ENCODE data around the gene MRPL20. TPM values are rescaled to one million over a fixed set of nuclear protein-coding genes. Genes with fewer than 3 reads are reported as not detected.

The MRPL20 gene
- total RNA-seq, 2 experiments from 2014 or later = 111 to 117 TPM

DNA sequence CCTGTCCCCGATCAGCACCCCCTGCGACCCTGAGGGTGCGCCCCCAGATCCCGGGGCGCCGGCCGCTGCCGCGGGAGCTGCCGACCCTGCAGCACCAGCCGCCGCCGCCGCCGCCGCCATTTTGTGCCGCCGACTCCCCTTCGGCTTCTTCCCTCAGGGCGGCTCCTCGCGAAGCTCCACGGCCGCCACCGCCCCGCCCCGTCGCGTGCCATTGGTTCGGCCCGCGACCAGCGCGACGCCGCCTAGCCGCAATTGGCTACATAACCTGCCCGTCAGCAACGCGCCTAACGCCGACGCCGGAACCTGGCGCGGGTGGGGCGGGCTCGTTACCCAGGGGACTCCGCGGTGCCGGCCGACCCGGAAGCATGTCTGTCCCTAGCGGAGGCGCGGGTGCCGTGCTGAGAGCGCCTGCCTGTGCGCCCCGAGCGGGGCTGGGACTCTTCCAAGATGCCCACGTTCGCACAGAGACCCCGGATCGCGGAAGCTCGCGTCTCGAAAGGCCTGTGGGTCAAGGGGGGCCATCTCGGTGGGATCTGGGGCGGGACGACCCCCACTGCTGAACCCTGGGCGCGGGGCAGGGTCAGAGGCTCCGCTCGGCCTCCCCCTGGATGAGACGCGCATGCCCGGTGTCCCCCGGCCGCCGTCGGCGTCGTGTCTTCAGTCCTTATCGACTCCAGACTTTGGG is 7.8 kb downstream of the MRPL20 start, which contains the start of gene CCNL2:
Gene CCNL2 (minus strand): TSS at position 149 of the 685 bp plus-strand sequence. CDS start 29 bp downstream, at position 120.
- DNase-seq (peak; percentile 99), ATAC-seq (peak; percentile 96)
- Mint-ChIP-seq H3K27ac (peak within 1 kb of the TSS; percentile 90), H3K4me1 (ENCODE audit: low read depth) (peaks cover 51% of the 10 kb centered on the region), H3K27me3 (ENCODE audit: low read depth) (no peaks in the 10 kb centered on the region), H3K36me3 (ENCODE audit: low read depth) (peaks cover 63% of the 10 kb centered on the region), H3K4me3 (peak within 1 kb of the TSS; percentile 92), H3K9me3 (ENCODE audit: insufficient read depth) (no peaks in the 10 kb centered on the region)
- CTCF ChIA-PET = interaction anchor here (0.7 to 2.9 kb wide), 10 partner anchors 8 to 212 kb away, joined by 3 to 13 read pairs (median 4); partner anchors contain the start of gene AURKAIP1
- POLR2A ChIA-PET = interaction anchor here (0.6 to 3.6 kb wide), 6 partner anchors 8 to 215 kb away, joined by 3 to 41 read pairs (median 8); partner anchors contain the start of genes AURKAIP1 and MRPL20

DNA sequence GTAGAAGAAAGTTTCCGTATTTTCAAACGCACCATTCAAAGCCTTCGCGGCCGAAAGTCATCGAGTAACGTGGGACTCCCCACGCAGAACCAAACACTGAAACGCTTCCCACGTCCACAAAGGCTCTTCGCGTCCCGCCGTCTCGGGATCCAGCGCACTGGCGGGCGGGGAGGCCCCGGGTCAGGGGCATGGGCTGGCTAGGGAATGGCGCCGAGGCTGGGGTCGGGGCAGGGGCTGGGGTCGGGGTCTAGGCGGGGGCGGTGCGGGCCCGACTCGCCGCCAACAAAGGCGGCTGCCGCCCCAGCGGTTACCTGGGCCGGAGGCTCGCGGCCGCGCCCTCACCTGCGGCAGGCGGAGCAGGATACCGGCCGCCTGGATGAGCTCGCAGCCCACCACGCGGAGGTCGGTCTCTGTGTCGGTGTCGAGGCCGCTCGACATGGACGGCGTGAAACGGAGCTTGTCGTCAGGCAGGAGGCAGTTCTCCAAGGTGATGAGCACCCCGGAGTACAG is 8.4 kb downstream of the MRPL20 start:
- CTCF ChIA-PET = interaction anchor here (0.7 to 2.9 kb wide), 9 partner anchors 8 to 211 kb away, joined by 3 to 13 read pairs (median 4); partner anchors contain the start of gene AURKAIP1
- peak; percentile 13 for ATAC-seq
- DNase-seq = no peak
- Mint-ChIP-seq H3K27me3 (ENCODE audit: low read depth) (no peaks in the 10 kb centered on the region), H3K27ac (peak overlapping the region; percentile 86), H3K9me3 (ENCODE audit: insufficient read depth) (no peaks in the 10 kb centered on the region), H3K36me3 (ENCODE audit: low read depth) (peaks cover 67% of the 10 kb centered on the region), H3K4me1 (ENCODE audit: low read depth) (peaks cover 49% of the 10 kb centered on the region), H3K4me3 (peak overlapping the region; percentile 92)
- POLR2A ChIA-PET = interaction anchor here (1.0 to 3.6 kb wide), 4 partner anchors 8 to 42 kb away, joined by 5 to 41 read pairs (median 14); partner anchors contain the start of genes AURKAIP1 and MRPL20

DNA sequence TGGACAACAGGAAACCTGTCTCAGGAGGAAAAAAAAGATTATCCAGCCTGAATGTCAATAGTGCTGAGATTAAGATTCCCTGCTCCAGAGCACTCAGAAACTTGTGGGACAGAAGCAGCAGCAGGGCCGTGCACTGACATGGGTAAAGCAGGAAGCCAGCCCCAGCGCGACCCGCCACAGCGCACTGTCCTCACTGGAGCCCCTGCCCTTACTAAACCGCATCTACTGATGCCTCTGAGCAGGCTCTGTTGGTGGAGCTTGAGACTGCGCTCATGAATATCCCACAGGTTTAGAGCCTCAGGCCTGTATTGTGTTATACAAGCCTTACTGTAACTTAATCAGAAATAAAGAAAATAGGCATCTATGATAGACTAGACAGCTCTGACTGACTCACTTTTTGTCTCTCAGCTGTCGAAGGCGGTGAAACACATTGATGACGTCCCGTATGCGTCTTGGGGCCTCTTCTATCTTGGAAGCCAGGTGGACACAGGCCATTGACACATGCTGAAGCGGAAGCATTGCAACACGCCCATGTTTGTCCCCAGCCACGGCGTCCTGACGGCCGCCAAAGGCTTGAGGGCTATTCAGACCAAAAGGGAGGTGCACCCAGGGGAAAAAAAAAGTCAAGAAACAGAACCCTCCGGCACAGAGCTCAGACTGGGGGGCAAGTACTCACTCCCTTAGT is 9.1 kb downstream of the MRPL20 start:
- ChIA-PET POLR2A (interaction anchor here (3.6 kb wide), 1 partner anchor 22 kb away, joined by 41 read pairs; the partner anchor contains the start of gene AURKAIP1), CTCF (interaction anchor here (0.9 to 1.5 kb wide), 3 partner anchors 23 to 26 kb away, joined by 3 to 7 read pairs (median 7); partner anchors contain the start of gene AURKAIP1)
- H3K27me3 Mint-ChIP-seq (ENCODE audit: low read depth) = no peaks in the 10 kb centered on the region
- peak overlapping the region; percentile 92 for H3K4me3 Mint-ChIP-seq
- peaks cover 69% of the 10 kb centered on the region for H3K36me3 Mint-ChIP-seq (ENCODE audit: low read depth)
- peak overlapping the region; percentile 86 for H3K27ac Mint-ChIP-seq
- no peaks in the 10 kb centered on the region for H3K9me3 Mint-ChIP-seq (ENCODE audit: insufficient read depth)
- DNase-seq (no peak), ATAC-seq (no peak)
- H3K4me1 Mint-ChIP-seq (ENCODE audit: low read depth) = peaks cover 48% of the 10 kb centered on the region

DNA sequence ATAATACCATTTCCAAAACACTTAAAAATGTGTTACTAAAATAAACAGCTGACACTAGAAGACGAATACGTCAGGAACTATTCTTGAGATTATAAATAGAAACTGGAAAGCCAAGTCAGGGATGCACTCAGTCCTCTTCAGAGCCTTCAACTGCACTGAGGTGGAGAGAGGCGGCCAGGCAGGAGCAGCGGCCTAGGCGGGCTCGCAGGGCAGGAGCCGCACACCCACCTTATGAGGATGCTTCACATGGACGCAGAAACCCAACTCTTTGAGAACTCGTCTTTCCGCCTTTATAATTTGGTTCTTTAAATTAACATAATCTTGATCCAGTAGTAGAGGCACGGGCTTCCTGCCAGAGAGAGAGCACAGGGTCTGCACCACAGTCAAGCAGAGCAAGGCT is 11.9 kb downstream of the MRPL20 start:
- Mint-ChIP-seq H3K27ac (peak overlapping the region; percentile 58), H3K36me3 (ENCODE audit: low read depth) (peaks cover 73% of the 10 kb centered on the region), H3K9me3 (ENCODE audit: insufficient read depth) (no peaks in the 10 kb centered on the region), H3K4me1 (ENCODE audit: low read depth) (peaks cover 25% of the 10 kb centered on the region), H3K27me3 (ENCODE audit: low read depth) (no peaks in the 10 kb centered on the region), H3K4me3 (no peak overlapping the region)
- ChIA-PET CTCF (interaction anchor here (1.7 kb wide), 1 partner anchor 20 kb away, joined by 7 read pairs; the partner anchor contains the start of gene AURKAIP1), POLR2A (interaction anchor here (0.8 kb wide), 1 partner anchor 13 kb away, joined by 3 read pairs; no protein-coding TSS in a partner anchor)
- no peak for ATAC-seq
- DNase-seq = no peak

DNA sequence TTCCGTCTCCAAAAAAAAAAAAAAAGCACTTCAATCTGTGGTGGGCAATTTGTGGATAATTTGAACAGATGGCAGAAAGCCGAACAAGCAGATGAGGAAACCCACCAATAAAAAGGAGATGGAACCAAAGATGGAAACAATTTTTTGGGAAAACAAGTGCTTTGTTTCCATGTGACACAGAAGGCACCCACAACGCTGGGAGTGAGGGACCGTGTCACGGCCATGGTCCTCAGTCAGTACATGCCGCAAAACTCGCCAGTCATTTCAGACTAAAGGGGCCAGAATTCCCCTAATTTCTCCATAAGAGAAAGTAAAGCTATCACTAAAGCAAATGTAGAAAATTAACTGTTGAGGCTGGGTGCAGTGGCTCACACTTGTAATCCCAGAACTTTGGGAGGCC is 13.0 kb downstream of the MRPL20 start:
- Mint-ChIP-seq H3K4me1 (ENCODE audit: low read depth) (peaks cover 23% of the 10 kb centered on the region), H3K27me3 (ENCODE audit: low read depth) (no peaks in the 10 kb centered on the region), H3K27ac (no peak overlapping the region), H3K36me3 (ENCODE audit: low read depth) (peaks cover 76% of the 10 kb centered on the region), H3K4me3 (no peak overlapping the region), H3K9me3 (ENCODE audit: insufficient read depth) (no peaks in the 10 kb centered on the region)
- POLR2A ChIA-PET = no interaction called here
- CTCF ChIA-PET = interaction anchor here (1.7 kb wide), 1 partner anchor 19 kb away, joined by 7 read pairs; the partner anchor contains the start of gene AURKAIP1
- DNase-seq (no peak), ATAC-seq (no peak)

DNA sequence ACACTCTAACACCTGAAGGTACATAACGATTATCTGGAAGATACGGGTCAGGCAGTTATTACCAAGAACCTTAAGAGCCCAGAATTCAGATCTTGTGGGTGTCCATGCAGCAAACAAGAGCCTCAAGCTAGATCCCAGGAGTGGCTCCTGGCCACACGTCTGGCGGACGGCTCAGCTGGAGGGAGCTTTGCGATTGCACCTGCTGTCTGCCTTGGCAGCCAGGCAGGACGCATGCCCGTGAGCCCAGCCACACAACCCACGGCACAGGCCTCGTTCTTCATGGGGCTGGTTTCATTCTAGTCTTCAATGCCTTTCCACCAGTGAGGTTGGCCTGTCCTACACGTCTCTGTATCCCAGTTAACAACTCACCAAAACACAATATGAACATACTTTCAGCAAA is 13.7 kb downstream of the MRPL20 start:
- DNase-seq (no peak), ATAC-seq (no peak)
- H3K27me3 Mint-ChIP-seq (ENCODE audit: low read depth) = no peaks in the 10 kb centered on the region
- no peaks in the 10 kb centered on the region for H3K9me3 Mint-ChIP-seq (ENCODE audit: insufficient read depth)
- H3K4me1 Mint-ChIP-seq (ENCODE audit: low read depth) = peaks cover 23% of the 10 kb centered on the region
- peaks cover 81% of the 10 kb centered on the region for H3K36me3 Mint-ChIP-seq (ENCODE audit: low read depth)
- no peak overlapping the region for H3K27ac Mint-ChIP-seq
- ChIA-PET POLR2A (no interaction called here), CTCF (no interaction called here)
- H3K4me3 Mint-ChIP-seq = no peak overlapping the region

DNA sequence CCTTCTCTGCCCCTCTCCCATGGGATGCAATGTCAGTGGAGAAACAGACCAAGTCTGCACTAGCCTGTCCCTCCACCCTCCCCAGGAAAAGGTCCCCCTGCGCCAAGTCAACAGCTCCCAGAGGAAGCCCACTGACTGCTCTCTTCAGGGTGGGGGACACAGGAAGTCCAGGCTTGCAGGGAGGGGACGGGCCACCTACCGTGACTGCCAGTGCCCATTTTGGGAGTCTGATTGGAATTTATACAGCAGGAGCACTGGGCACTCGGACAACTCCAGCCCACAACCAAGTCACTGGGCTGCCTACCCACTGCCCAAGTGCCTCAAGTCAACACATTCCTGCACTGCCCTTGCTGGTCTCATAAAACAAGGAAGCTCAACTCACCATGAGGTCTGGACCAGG is 14.1 kb downstream of the MRPL20 start:
- POLR2A ChIA-PET = no interaction called here
- H3K27me3 Mint-ChIP-seq (ENCODE audit: low read depth) = no peaks in the 10 kb centered on the region
- peaks cover 81% of the 10 kb centered on the region for H3K36me3 Mint-ChIP-seq (ENCODE audit: low read depth)
- ATAC-seq (no peak), DNase-seq (no peak)
- H3K4me1 Mint-ChIP-seq (ENCODE audit: low read depth) = peaks cover 19% of the 10 kb centered on the region
- no peak overlapping the region for H3K27ac Mint-ChIP-seq
- H3K4me3 Mint-ChIP-seq = no peak overlapping the region
- CTCF ChIA-PET = no interaction called here
- no peaks in the 10 kb centered on the region for H3K9me3 Mint-ChIP-seq (ENCODE audit: insufficient read depth)

DNA sequence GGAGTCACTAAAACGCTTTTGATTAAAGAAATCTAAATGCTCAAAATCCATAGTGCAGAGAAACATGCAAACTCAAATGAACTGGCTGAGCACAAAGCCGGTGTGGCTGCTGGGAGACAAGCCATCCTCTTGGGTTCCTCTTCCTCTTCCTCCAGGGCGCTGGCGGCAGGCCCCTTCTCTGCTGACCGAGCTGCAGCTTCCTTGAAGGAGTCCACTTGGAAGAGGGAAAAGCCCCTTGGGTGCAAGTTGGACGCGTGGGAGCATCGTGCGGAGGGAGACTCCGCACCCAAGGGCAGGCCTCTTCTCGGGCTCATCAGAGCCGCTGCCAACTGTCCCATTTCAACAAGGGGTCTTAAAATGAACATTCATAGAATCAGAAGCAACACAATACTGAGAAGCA is 15.9 kb downstream of the MRPL20 start:
- DNase-seq (no peak), ATAC-seq (no peak)
- peaks cover 9% of the 10 kb centered on the region for H3K4me1 Mint-ChIP-seq (ENCODE audit: low read depth)
- H3K27ac Mint-ChIP-seq = no peak overlapping the region
- POLR2A ChIA-PET = interaction anchor here (2.5 kb wide), 1 partner anchor 9 kb away, joined by 11 read pairs; the partner anchor contains the start of gene CCNL2
- CTCF ChIA-PET = interaction anchor here (1.0 kb wide), 1 partner anchor 8 kb away, joined by 3 read pairs; the partner anchor contains the start of gene CCNL2
- no peaks in the 10 kb centered on the region for H3K9me3 Mint-ChIP-seq (ENCODE audit: insufficient read depth)
- peaks cover 85% of the 10 kb centered on the region for H3K36me3 Mint-ChIP-seq (ENCODE audit: low read depth)
- H3K27me3 Mint-ChIP-seq (ENCODE audit: low read depth) = no peaks in the 10 kb centered on the region
- no peak overlapping the region for H3K4me3 Mint-ChIP-seq

DNA sequence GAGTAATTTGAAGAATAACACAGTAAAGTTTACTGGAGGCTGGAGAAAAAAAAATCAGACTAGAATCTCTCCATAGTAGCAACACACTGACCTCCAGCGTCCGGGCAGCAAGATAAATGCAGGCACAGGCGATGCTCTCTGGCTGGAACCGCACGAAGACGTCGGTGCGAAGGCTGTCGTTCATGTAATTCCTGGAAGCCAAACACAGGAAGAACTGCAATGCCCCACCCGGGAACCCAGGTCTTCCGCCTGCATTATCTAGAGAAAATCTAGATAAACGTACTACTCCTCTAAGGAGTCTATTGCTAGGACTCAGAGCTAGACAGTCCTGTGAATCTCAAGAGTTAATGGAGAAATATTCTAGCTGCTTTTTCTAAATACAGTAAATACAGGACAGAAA is 16.4 kb downstream of the MRPL20 start:
- Mint-ChIP-seq H3K9me3 (ENCODE audit: insufficient read depth) (no peaks in the 10 kb centered on the region), H3K27ac (no peak overlapping the region)

DNA sequence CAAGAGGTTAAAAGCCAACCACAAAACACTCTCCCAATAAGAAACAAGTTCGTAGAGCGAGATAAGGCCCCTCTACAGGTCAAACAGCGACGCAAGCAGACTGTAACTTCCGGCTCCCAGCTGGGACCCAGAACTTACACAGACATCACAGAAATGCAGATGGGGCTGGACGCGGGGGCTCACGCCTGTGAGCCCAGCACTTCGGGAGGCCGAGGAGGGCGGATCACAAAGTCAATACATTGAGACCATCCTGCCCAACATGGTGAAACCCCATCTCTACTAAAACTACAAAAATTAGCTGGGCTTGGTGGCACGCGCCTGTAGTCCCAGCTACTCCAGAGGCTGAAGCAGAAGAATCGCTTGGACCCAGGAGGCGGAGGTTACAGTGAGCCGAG is 19.0 kb downstream of the MRPL20 start:
- DNase-seq = no peak
- POLR2A ChIA-PET = interaction anchor here (1.3 kb wide), 1 partner anchor 13 kb away, joined by 4 read pairs; the partner anchor contains the start of gene AURKAIP1
- CTCF ChIA-PET = no interaction called here
- Mint-ChIP-seq H3K4me3 (no peak overlapping the region), H3K36me3 (ENCODE audit: low read depth) (peaks cover 67% of the 10 kb centered on the region), H3K27me3 (ENCODE audit: low read depth) (no peaks in the 10 kb centered on the region), H3K9me3 (ENCODE audit: insufficient read depth) (no peaks in the 10 kb centered on the region), H3K4me1 (ENCODE audit: low read depth) (no peaks in the 10 kb centered on the region), H3K27ac (no peak overlapping the region)
- no peak for ATAC-seq

More for the DNA sequence above, 16.4 kb downstream of the MRPL20 start:
- H3K4me1 Mint-ChIP-seq (ENCODE audit: low read depth) = peaks cover 9% of the 10 kb centered on the region
- no peaks in the 10 kb centered on the region for H3K27me3 Mint-ChIP-seq (ENCODE audit: low read depth)
- ChIA-PET POLR2A (interaction anchor here (2.5 kb wide), 1 partner anchor 9 kb away, joined by 11 read pairs; the partner anchor contains the start of gene CCNL2), CTCF (interaction anchor here (1.0 kb wide), 1 partner anchor 8 kb away, joined by 3 read pairs; the partner anchor contains the start of gene CCNL2)
- no peak for DNase-seq
- no peak for ATAC-seq
- peaks cover 89% of the 10 kb centered on the region for H3K36me3 Mint-ChIP-seq (ENCODE audit: low read depth)
- H3K4me3 Mint-ChIP-seq = no peak overlapping the region
